SK-N-SH treated with all-trans-retinoic acid at 6 μM for 48 hours (cell line): ENCODE data around the gene KRTAP5-3.

Experiments
- ATAC-seq: fragments of 200-7000 bp; cut with Tn5 transposase; 3 replicates; pipeline ENCODE4 v1.9.1; 2020; ENCODE audit warnings: mild to moderate bottlenecking, moderate library complexity
- ARNTL ChIP-seq: fragments of 450-650 bp; formaldehyde crosslinking; IDR thresholded peaks from 2 replicates; pipeline ENCODE4 v1.5.0; 2020; ENCODE audit warnings: low read depth, mild to moderate bottlenecking, moderate library complexity, borderline replicate concordance
- BACH2 ChIP-seq: fragments of 250-450 bp; sonication (Bioruptor Pico); IDR thresholded peaks from 2 replicates; pipeline ENCODE4 v1.9.0; 2021; ENCODE audit warnings: mild to moderate bottlenecking, borderline replicate concordance
- CSDC2 ChIP-seq: fragments of 250-450 bp; sonication (Bioruptor Pico); IDR thresholded peaks from 2 replicates; pipeline ENCODE4 v1.5.0; 2020; ENCODE audit warnings: mild to moderate bottlenecking, moderate library complexity
- CSRNP3 ChIP-seq: fragments of 250-450 bp; sonication (Bioruptor Pico); IDR thresholded peaks from 2 replicates; pipeline ENCODE4 v1.5.1; 2021; ENCODE audit warnings: mild to moderate bottlenecking, moderate library complexity
- ESRRG ChIP-seq: fragments of 250-450 bp; sonication (Bioruptor Pico); IDR thresholded peaks from 2 replicates; pipeline ENCODE4 v1.6.1; 2021; ENCODE audit warnings: mild to moderate bottlenecking
- GLIS3 ChIP-seq: fragments of 250-450 bp; sonication (Bioruptor Pico); IDR thresholded peaks from 2 replicates; pipeline ENCODE4 v1.5.0; 2020; ENCODE audit warnings: mild to moderate bottlenecking, moderate library complexity
- ISL1 ChIP-seq: fragments of 250-450 bp; sonication (Bioruptor Pico); IDR thresholded peaks from 2 replicates; pipeline ENCODE4 v2.1.2; 2022; ENCODE audit warnings: mild to moderate bottlenecking, moderate library complexity
- OSR1 ChIP-seq: fragments of 250-450 bp; sonication (Bioruptor Pico); IDR thresholded peaks from 2 replicates; pipeline ENCODE4 v1.8.0; 2022; ENCODE audit warnings: moderate library complexity, mild to moderate bottlenecking, inconsistent platforms
- PATZ1 ChIP-seq: fragments of 250-450 bp; sonication (Bioruptor Pico); IDR thresholded peaks from 2 replicates; pipeline ENCODE4 v1.8.0; 2020; ENCODE audit warnings: mild to moderate bottlenecking, moderate library complexity, borderline replicate concordance
- POU6F1 ChIP-seq: fragments of 250-450 bp; sonication (Bioruptor Pico); IDR thresholded peaks from 2 replicates; pipeline ENCODE4 v1.8.0; 2021; ENCODE audit warnings: low read depth, mild to moderate bottlenecking, moderate library complexity, borderline replicate concordance
- PPARA ChIP-seq: fragments of 250-450 bp; sonication (Bioruptor Pico); IDR thresholded peaks from 2 replicates; pipeline ENCODE4 v1.5.0; 2020; ENCODE audit warnings: mild to moderate bottlenecking, borderline replicate concordance
- RARB ChIP-seq: fragments of 250-450 bp; sonication (Bioruptor Pico); IDR thresholded peaks from 2 replicates; pipeline ENCODE4 v1.8.0; 2021; ENCODE audit warnings: mild to moderate bottlenecking, moderate library complexity
- TCF4 ChIP-seq: fragments of 250-450 bp; sonication (Bioruptor Pico); IDR thresholded peaks from 2 replicates; pipeline ENCODE4 v1.8.0; 2021; ENCODE audit warnings: mild to moderate bottlenecking, moderate library complexity, borderline replicate concordance
- TOX ChIP-seq: fragments of 250-450 bp; sonication (Bioruptor Pico); IDR thresholded peaks from 2 replicates; pipeline ENCODE4 v1.8.0; 2021; ENCODE audit warnings: mild to moderate bottlenecking, moderate library complexity, borderline replicate concordance
- TSHZ2 ChIP-seq: fragments of 250-450 bp; sonication (Bioruptor Pico); IDR thresholded peaks from 2 replicates; pipeline ENCODE4 v1.5.0; 2020; ENCODE audit warnings: mild to moderate bottlenecking, moderate library complexity
- ZC3H10 ChIP-seq: fragments of 250-450 bp; sonication (Bioruptor Pico); IDR thresholded peaks from 2 replicates; pipeline ENCODE4 v1.5.1; 2021; ENCODE audit warnings: mild to moderate bottlenecking, moderate library complexity
- ZFP3 ChIP-seq: fragments of 250-450 bp; sonication (Bioruptor Pico); IDR thresholded peaks from 2 replicates; pipeline ENCODE4 v1.5.0; 2020; ENCODE audit warnings: mild to moderate bottlenecking, moderate library complexity
- ZFP30 ChIP-seq: fragments of 450-650 bp; formaldehyde crosslinking; IDR thresholded peaks from 2 replicates; pipeline ENCODE4 v1.5.0; 2022; ENCODE audit warnings: mild to moderate bottlenecking, moderate library complexity
- ZNF565 ChIP-seq: fragments of 450-650 bp; formaldehyde crosslinking; conservative IDR thresholded peaks from 2 replicates; pipeline ENCODE4 v1.5.0; 2020; ENCODE audit warnings: low read depth, mild to moderate bottlenecking, moderate library complexity
- ZNF70 ChIP-seq: fragments of 450-650 bp; formaldehyde crosslinking; IDR thresholded peaks from 2 replicates; pipeline ENCODE4 v1.5.0; 2020; ENCODE audit warnings: mild to moderate bottlenecking, moderate library complexity
- ZNF8 ChIP-seq: fragments of 450-650 bp; formaldehyde crosslinking; IDR thresholded peaks from 2 replicates; pipeline ENCODE4 v1.5.0; 2020; ENCODE audit warnings: mild to moderate bottlenecking, moderate library complexity

The KRTAP5-3 gene

GRCh38 chr11:1562469-1563148 lies 45.7 kb downstream of the KRTAP5-3 start (continued):
- no peak for TF ChIP-seq PATZ1 (CRISPR knock-in tag)
- no peak for TF ChIP-seq ISL1 (CRISPR knock-in tag)
- TF ChIP-seq PPARA, result no peak
- TF ChIP-seq TSHZ2 (CRISPR knock-in tag), result no peak

GRCh38 chr11:1561955-1562354 lies 46.3 kb downstream of the KRTAP5-3 start:
- ATAC-seq, result no peak
- no peak for TF ChIP-seq RARB
- TF ChIP-seq TCF4 (CRISPR knock-in tag), result no peak
- TF ChIP-seq ZFP3 (CRISPR knock-in tag), result no peak
- no peak for TF ChIP-seq ZC3H10 (CRISPR knock-in tag)
- TF ChIP-seq GLIS3 (CRISPR knock-in tag), result no peak
- no peak for TF ChIP-seq OSR1
- TF ChIP-seq CSDC2, result no peak
- no peak for TF ChIP-seq BACH2
- no peak for TF ChIP-seq ZNF70 (CRISPR knock-in tag)
- TF ChIP-seq PPARA, result no peak
- no peak for TF ChIP-seq PATZ1 (CRISPR knock-in tag)
- TF ChIP-seq ZNF565, result no peak
- no peak for TF ChIP-seq ARNTL (CRISPR knock-in tag)
- TF ChIP-seq TOX (CRISPR knock-in tag), result no peak
- no peak for TF ChIP-seq ESRRG (CRISPR knock-in tag)
- no peak for TF ChIP-seq TSHZ2 (CRISPR knock-in tag)
- TF ChIP-seq POU6F1 (CRISPR knock-in tag), result no peak
- no peak for TF ChIP-seq ZNF8 (CRISPR knock-in tag)
- no peak for TF ChIP-seq ZFP30 (CRISPR knock-in tag)
- TF ChIP-seq ISL1 (CRISPR knock-in tag), result no peak
- TF ChIP-seq, all 23 proteins: peak for 0

GRCh38 chr11:1561266-1561665 lies 47.0 kb downstream of the KRTAP5-3 start:
- no peak for ATAC-seq
- TF ChIP-seq ZNF8 (CRISPR knock-in tag) (no peak), ARNTL (CRISPR knock-in tag) (no peak), CSDC2 (no peak), POU6F1 (CRISPR knock-in tag) (no peak), CSRNP3 (no peak), PPARA (no peak), ZC3H10 (CRISPR knock-in tag) (no peak), TCF4 (CRISPR knock-in tag) (no peak), ZFP30 (CRISPR knock-in tag) (no peak)
